ENCODE measurements around the gene DCTN5.
"Not testable (repeated sequence)": the region's sequence is repeated elsewhere in the genome, so short reads cannot be mapped to it uniquely, and the experiment has no call there.

DCTN5 gene

DNA sequence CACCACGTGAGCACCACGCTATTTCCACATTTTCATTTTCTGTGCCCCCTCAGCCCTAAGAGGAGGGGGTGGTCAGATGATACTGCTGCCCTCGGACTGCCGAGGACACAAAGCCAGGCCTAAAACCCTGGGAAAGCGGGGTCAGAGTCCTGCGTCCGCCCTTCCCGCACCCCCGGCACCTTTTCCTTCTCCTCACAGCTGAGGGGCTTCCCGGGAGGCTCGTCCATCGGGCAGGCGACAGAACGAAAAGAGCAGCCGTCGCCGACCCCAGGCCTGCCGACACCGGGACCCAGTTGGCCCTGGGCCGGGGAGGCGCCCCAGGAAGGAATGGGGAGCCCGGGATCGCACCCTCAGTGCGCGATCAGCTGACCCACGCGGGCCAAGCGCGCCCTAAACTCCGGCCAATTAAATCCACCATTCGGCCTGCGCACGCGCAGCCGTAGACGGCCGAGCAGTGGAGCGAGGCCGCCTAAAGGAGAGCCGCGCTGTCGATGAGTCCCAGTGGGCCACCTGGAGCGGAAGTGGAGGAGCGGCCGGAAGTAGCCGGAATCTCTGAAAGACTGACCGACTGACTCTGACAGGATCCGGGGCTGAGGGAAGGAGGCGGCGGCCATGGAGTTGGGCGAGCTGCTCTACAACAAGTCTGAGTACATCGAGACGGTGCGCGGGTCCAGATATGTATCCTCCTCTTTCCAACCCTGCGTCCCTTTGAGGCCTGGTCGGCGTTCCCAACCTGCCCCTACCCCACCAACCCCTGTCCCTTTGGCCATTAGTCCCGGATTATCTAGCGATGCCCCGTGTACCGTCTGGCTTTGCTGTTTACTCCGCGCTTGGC lies at the start of gene DCTN5, which contains the start of gene PALB2:
Gene DCTN5, plus strand, starts transcription at position 536 of the 835 bp plus-strand sequence. Its CDS starts 77 bp downstream, at position 613.
Gene PALB2, minus strand, starts transcription at position 380 of the 835 bp plus-strand sequence. Its CDS starts 153 bp downstream, at position 227.
- DNase-seq: peak; percentile 75 to 82

DNA sequence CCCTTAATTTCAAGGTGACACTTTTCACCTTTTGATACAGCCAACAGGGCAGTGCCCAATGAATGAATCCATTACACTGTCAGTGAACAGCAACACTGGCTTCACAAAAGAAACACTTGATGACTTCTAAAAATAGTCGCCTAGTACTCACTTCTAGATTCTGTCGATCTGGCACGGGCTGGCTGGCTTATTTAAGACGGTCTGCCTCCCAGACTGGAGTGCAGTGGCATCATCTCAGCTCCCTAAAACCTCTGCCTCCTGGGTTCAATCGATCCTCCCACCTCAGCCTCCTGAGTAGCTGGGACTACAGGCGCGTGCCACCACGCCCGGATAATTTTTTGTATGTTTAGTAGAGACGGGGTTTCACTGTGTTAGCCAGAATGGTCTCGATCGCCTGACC lies 47.1 kb upstream of the DCTN5 start:
- DNase-seq: no peak

DNA sequence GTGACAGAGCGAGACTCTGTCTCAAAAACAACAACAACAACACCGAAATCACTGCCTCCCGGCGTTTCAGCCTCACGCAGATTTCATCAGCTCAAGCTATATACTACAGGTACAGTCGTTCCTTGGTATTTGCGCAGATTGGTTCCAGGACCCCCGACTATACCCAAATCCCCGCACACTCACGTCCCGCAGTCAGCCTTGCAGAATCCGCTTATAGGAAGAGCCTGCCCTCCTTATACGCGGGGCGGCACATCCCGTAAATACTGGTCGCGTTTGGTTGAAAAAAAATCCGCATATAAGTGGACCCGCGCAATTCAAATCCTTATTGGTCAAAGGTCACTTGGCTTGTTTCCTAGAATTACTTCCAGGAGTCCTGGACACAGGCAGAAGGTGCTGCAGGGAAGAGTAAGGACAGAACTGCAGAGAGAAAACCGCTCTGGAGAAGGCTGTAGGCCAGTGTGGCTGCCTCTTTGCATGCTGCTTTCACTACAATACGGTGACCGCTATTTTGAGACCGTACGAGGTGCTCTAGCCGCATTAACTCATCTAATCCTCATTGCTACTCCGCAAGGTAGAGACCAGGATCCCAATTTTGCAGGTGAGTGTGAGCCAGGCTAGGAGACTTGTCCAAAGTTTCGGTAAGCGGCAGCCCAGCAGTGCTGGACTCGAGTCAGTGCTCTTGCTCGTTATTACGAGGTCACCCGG lies 45.9 kb upstream of the DCTN5 start:
- DNase-seq: no peak

DNA sequence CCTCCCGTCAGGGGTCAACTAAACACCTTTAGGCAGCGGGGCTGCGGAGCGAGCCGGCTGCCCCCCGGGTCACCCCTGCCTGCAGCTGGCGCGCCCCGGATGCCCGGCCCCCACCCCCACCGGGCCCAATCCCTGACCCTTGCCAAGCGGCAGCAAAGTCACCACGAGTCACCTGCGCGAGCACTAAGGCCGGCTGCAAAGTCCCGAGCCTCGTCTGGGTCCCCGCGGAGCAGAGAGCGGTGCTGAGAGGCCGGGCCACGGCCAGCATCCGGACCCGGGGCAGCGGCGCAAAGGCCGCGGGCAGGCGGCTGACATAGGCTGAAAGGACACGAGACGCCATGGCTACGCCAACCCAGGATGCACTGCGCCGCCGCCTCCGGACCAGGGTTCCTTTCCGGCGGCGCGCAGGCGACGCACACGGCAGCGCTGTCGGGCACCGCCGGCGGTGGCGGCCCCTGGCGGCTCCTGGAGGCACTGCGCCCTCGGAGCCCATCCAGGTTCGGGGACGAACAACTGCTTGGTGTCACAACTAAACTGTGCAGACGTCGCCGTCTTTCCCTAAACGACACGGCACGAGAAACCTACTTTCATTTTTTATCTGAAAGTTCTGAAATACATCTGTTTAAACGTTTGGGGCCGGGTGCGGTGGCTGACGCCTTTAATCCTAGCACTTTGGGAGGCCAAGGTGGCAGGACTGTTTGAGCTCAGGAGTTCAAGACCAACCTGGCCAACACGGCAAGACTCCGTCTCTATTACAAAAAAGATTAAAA lies 45.1 kb upstream of the DCTN5 start, which contains the start of gene NDUFAB1:
Gene NDUFAB1, minus strand, starts transcription at position 366 of the 770 bp plus-strand sequence. Its CDS starts 26 bp downstream, at position 340.
- peak; percentile 57 to 59 for DNase-seq

DNA sequence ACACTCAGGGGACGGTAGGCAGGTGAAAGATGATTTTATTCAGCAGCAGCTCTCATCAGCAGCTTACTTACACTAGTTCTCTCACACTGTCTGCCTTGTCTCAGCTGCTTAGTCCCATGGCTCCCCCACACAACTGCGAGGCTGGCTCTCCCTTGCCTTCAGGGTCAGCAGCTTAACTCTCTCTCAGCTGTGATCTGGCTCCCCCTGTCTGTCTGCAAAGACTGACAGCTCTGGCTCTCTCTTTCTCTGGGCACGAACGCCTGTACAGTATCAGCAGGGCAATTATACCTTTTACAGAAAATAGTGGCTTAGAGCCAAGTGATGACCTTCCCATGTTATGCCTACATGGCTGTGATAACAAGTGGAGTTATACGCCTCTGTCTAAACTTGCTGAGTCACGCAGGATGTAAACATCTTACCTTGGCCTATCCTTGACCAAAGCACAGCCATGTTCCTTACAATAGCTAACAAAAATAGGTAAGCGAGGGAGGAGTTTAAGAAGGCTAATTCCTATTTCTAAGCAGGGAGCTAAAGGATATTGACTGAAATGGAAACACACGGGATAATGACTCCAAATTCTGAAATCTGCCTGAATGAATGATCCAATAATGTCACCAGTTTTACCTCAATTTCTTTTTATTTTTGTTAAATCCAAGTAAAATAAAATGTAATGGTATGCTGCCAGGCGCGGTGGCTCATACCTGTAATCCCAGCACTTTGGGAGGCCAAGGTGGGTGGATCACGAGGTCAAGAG lies 44.1 kb upstream of the DCTN5 start:
- peak; percentile 49 to 53 for DNase-seq

DNA sequence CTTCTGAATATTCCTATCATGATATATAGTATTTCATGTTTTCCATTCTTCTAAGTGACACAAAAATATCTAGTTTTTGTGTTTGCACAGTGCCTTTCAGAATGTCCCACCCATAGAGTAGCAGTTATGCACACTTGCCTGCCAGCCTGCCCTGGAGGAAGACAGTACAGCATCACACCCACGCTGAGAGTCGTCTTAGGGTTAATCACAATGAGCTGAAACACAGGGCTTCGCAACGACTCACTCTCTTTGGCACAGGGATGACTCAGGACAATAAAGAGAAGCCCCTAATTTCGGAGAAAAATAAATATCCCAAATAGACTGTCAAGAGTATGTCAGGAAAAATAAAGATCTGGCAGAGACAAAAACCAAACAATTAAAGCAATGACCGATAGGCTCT lies 33.5 kb upstream of the DCTN5 start:
- DNase-seq: no peak

DNA sequence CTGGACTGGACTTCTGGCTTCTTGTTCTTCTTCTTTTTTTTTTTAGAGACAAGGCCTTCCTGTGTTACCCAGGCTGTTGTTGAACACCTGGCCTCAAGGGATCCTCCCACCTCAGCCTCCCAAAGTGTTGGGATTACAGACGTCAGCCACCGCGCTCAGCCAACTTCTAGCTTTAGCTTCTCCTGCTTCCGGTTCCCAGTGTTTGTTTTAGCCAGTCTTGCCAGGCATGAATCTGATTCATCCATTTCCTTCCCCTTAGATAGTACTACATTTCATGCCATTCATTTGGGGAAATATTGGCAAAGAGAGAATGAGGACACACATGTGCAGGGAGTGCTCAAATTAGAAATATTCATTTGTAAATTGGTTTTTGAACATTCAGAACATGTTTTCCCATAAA lies 33.1 kb upstream of the DCTN5 start:
- DNase-seq: no peak

DNA sequence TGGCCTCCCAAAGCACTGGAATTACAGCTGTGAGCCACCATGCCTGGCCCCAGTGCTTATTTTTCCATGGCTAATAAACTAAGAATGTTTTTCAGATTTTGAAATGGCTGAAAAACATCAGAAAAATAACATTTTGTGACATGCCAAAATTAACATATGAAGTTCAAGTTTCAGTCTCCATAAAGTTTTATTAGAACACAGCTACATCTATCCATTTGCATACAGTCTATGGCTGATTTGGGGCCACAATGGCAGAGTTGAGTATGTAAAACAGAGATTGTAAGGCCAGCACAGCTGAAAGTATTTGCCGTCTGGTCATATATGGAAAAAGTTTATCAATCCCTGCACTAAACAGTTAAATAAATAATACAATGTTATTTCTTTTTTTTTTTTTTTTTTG lies 31.3 kb upstream of the DCTN5 start:
- no peak for DNase-seq

DNA sequence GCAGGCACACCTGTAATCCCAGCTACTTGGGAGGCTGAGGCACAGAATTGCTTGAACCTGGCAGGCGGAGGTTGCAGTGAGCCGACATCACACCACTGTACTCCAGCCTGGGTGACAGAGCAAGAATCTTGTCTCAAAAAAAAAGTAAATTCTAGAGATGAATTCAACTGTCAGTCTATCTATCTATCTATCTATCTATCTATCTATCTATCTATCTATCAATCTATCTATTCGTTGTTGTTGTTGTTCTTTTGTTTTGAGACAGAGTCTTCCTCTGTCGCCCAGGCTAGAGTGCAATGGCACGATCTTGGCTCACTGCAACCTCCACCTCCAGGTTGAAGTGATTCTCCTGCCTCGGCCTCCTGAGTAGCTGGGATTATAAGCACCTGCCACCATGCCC lies 30.4 kb upstream of the DCTN5 start:
- not testable (repeated sequence) for DNase-seq

DNA sequence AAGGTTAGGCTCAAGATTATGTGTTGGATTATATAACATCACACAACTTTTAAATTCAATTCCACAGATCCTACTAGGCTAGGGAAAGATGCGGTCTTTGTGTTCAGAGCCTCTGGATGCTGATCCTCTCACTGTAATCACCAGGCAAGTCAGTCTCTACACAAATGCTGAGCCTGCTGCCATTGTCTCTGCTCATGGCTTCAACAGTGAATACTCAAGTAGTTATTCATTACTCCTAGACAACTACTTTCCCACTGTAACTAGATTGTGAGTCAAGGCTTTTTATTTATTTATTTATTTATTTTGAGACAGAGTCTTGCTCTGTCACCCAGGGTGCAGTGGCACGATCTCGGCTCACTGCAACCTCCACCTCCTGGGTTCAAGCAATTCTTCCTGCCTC lies 29.3 kb upstream of the DCTN5 start:
- no peak for DNase-seq

DNA sequence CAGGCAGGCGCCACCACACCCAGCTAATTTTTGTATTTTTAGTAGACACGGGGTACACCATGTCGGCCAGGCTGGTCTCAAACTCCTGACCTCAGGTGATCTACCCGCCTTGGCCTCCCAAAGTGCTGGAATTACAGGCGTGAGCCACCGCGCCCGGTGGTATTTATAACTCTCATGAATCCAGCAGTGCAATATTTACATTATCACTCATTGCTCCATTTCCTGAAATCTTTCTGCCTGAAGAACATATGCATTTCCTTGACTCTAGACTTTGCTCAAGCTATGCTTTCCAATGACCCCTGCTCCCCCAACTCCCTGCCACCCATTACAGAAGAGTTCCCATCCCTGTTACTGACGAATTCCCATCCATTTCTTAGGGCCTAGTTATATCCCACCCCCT lies 25.5 kb upstream of the DCTN5 start:
- DNase-seq: no peak

DNA sequence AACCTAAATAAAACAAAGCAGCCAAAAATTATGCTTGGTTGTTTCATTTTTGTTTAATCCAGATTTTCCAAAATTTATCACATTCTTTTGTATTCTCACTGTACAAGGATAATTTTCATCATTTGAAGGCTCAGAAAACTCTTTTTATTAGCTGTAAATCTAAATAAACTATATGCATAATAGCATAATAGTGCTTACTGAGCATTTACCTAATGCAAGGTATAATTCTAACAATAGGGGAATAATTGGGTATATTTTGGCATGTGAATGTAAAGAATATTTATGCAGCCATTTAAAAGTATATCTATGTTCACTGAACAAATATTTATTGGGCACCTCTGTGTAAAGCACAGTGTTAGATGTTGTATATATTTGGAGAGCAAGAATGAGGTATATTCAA lies 17.2 kb upstream of the DCTN5 start:
- no peak for DNase-seq

DNA sequence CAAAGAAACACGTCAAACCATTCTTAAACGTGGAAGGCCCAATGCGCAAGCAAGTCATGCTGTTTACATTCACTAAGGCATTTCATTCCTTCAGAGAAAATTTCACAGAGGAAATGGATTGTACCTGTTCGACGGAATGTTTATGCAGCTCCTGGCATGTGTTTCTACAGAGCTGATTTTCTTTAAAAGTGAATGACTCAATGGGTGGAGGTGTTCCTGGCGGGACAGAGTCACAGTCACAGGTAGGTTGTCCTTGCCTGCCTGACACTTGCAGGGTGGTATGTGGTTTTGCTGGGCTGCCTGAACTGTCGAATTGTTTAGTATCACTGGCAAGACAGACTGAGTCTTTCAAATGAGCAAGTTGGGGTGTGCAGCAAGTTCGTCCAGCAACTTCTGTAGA lies 11.8 kb upstream of the DCTN5 start:
- no peak for DNase-seq

DNA sequence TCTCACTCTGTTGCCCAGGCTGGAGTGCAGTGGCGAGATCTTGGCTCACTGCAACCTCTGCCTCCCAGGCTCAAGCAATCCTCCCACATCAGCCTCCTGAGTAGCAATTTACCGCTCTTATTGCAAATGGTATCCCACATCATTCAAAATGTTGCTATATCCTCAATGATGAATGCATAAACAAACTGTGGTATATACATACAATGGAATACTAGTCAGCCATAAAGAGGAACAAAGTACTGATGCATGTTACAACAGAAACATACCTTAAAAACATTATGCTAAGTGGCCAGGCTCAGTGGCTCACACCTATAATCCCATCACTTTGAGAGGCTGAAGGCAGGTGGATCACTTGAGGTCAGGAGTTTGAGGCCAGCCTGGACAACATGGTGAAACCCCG lies 9.4 kb upstream of the DCTN5 start:
- not testable (repeated sequence) for DNase-seq

DNA sequence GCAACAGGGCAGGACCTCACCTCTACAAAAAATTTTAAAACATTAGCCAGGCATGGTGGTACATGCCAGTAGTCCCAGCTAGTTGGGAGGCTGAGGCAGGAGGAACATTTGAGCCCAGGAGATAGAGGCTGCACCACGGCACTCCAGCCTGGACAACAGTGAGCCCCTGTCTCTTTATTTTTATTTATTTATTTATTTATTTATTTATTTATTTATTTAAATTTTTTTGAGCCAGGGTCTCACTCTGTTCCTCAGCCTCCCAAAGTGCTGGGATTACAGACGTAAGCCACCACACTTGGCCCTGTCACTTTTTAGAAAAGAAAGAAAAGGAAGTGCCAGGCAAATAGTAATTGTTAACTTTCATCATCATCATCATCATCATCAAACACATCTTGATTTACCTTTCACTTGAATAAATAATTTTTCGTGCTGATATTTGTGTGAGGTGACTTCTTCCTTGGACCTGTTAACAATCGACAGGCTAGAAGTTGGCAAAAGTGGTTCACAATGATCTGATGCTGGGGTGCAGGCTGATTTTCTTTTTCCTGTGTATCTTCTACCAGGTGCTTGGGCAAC lies 6.7 kb upstream of the DCTN5 start:
- no peak for DNase-seq

DNA sequence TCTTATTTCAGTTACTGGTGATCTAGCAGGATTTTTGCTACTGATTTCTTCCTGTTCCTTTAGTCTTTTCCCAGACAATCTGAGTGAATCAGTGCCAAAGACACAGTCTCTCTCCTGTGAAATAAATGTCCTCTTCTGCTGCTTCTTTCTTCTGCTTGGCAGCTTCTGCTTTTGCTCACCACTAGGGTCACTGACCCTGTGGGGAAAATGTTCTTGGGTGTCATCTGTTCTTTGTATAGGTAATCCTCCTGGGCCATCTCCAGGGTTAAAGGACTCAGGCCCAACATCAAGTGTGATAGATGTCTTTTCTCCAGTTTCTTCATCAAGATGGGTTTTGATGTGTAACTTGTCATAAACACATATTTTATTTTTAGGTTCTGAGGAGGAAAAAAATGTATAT lies 5.3 kb upstream of the DCTN5 start:
- DNase-seq: peak; percentile 0 to 4

DNA sequence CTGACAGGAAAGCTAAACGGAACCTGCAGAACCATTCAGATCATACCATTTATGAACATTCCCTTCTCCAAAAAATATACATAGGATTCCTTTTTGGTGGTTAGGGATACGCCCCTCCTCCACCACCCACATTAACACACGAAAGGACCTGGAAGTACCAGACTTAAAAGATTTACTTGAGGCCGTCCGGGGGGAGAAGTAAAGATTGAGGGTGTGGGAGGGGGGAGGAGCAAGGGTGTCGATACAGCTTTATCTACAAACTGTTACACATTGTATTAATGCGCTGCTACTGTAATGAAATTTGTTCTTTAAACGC lies 693 bp upstream of the DCTN5 start:
- no peak for DNase-seq

DNA sequence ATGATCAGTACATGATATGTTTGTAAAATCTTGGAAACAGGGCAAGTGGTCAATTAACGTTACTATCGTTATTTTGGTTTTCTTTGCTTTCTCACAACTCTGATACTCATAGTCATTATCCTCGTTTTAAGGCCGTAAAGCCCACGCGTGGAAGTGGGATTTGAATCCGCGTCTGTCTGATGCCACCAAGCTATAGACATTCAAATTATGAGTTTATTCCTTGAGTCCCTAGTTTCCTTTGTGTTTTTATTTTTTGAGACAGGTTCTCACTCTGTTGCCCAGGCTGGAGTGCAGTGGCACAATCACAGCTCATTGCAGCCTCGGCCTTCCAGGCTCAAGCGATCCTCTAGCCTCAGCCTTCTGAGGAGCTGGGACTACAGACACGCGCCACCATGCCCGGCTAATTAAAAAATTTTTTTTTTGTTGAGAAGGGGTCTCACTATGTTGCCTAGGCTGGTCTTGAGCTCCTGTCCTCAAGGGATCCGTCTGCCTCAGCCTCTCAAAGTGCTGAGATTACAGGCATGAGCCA lies 1.0 kb downstream of the DCTN5 start:
- DNase-seq: no peak

DNA sequence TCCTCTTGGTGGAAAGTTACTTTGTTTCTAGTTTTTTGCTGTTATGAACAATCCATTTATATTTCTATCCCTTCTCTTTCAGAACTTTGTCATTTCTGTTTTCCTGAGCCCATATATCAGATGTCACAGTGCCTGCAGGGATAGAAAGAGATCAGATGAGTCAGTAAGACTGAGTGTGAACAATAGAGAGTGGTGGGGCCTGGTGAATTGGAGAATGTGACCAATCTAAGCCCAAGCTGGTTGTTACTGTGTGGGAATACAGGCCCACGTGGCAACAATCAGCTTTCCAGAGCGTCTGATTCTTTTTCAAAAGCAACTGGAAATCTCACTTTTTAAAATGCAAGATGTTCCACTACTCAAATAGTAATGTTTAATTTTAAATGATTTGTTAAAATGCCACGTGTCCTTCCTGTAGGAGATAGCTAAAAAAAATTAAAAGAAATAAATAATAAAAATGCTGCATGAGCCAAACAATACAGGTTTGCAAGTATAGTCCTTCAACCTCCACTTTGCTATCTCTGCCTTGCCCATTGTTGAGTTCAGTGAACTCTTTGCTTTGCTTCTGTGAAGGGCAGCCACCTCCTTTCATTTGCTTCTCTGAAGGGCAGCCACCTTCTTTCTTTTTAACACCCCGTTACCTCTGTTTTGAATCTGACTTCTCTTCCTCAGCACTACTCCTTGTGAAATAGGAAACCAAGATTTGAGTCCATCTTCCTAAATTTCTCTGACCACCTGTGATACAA lies 9.6 kb downstream of the DCTN5 start:
- no peak for DNase-seq

DNA sequence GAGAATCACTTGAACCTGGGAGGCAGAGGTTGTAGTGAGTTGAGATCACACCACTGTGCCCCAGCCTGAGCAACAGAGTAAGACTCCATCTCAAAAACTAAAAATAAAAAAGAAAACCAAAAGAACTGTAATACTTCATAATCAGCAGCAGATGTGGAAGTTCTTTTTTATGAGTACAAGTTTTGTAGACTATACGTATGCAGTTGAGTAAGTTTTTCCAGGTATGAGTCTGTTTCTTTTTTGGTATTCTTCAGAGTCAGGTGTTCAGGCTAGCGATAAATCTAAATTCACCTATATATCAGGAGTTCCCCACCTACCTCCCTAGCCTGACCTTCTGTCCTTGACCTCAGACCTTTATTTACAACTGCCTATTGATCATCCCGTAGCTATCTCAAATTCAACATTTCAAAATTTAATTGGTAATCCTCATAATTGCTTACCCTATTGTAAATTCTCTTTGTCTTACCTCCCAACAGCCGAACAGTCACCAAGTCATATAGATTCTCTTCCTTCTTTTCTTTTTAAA lies 10.7 kb downstream of the DCTN5 start:
- no peak for DNase-seq

DNA sequence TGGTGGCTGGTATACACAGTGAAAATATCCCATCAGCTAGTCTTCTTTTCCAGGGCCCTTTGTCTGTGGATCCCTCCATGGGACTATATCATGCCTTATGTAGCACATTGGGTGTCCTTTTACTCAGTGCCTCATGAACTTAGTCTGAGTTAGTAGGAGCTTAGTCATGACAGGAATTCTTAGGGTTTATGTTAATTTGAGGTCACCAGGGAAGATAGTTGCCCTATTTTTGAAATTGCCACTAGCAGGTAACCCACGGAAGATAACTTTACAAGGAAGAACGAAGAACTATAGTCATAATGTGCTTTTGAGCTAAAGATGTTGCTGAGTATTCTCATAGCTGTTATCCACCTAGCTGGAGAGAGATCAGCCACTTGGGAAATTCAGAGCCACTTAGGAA lies 22.7 kb downstream of the DCTN5 start:
- no peak for DNase-seq

Data from Kasumi-1 (cell line).